ENCODE measurements around the gene ISYNA1.

The ISYNA1 gene

DNA sequence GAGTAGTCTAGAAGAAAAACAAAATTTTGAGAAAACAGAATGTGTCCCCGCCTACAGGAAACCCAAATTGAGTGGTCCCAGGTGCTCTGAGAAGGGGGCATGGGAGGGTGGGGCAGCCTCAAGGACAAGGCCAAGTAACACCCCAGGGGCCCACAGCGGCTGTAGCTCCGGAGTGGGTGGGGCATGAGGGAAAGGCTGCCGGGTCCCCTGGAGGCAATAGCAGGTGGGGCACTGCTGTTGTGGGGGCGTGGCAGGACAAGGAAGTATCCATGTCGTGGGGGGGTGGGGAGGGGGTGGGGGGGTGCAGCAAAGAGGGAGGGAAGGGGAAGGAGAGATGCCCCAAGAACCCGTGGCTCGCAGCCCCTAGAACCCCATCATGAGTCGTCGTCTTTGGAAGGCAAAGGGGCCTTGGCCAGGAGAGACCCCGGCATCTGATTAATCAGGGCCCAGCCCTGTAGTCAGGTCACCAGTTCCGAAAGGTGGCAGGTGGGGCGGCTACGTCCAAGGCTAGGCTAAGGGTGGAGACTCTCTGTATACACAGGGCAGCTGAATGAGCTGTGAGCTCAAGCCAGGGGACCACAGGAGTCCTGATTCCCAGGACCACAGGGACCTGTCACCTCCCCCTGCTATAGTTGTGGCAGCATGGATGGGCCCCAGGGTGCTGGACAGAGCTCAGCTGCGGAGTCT is 7.5 kb upstream of the ISYNA1 start:
- DNase-seq (ENCODE audit: low read depth), result no peak
- H3K4me3 ChIP-seq (ENCODE audit: control insufficient read depth, low read depth, low read length), result no peak overlapping the region
- TF ChIP-seq, protein P1, sequence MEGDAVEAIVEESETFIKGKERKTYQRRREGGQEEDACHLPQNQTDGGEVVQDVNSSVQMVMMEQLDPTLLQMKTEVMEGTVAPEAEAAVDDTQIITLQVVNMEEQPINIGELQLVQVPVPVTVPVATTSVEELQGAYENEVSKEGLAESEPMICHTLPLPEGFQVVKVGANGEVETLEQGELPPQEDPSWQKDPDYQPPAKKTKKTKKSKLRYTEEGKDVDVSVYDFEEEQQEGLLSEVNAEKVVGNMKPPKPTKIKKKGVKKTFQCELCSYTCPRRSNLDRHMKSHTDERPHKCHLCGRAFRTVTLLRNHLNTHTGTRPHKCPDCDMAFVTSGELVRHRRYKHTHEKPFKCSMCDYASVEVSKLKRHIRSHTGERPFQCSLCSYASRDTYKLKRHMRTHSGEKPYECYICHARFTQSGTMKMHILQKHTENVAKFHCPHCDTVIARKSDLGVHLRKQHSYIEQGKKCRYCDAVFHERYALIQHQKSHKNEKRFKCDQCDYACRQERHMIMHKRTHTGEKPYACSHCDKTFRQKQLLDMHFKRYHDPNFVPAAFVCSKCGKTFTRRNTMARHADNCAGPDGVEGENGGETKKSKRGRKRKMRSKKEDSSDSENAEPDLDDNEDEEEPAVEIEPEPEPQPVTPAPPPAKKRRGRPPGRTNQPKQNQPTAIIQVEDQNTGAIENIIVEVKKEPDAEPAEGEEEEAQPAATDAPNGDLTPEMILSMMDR (IDR thresholded peaks at IDR 0.05; ENCODE audit: control insufficient read depth, insufficient read depth, low read depth, low read length, missing control alignments), result no peak

DNA sequence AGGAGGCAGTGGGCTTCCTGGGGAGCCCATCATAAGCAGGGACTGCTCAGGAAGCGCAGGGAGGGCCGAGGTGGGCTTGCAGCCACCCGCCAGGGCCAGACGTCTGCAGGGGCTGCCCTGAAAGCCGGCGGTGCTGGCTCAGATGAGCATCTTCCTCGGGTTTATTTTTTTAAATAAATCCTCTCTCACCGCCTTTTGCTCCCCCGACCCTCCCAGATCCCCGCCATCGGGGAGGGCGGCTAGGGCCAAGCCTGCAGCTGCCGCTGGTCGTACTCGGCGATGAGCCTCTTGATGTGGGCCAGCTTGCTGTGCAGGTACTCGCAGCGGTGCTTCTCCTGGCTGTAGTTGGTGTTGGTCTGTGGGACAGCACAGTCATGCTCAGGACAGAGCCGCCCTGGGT is 6.6 kb upstream of the ISYNA1 start:
- no peak overlapping the region for H3K4me3 ChIP-seq (ENCODE audit: control insufficient read depth, low read depth, low read length)
- DNase-seq (ENCODE audit: low read depth), result no peak
- TF ChIP-seq, protein P1 (IDR thresholded peaks at IDR 0.05; ENCODE audit: control insufficient read depth, insufficient read depth, low read depth, low read length, missing control alignments), result no peak

DNA sequence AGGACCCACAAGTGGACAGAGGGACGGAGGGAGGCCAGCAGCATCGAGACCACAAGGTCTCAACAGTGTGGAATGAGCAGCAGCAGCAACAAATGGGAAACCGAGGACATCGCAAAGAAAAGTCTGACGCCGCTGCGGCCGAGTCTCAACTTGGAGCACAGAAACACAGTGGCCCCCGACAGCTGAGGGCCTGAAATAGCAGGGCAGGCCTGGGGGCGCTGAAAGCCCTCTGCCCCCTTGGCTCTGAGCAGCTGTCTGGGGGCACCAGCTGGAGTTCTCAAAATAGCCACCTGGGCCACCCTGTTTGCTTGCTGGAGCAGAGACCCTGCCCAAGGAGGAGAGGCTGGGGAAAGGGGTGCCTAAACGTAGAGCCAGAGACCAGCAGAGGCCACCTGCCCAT is 5.9 kb upstream of the ISYNA1 start:
- TF ChIP-seq, protein P1 (IDR thresholded peaks at IDR 0.05; ENCODE audit: control insufficient read depth, insufficient read depth, low read depth, low read length, missing control alignments), result no peak
- no peak overlapping the region for H3K4me3 ChIP-seq (ENCODE audit: control insufficient read depth, low read depth, low read length)
- no peak for DNase-seq (ENCODE audit: low read depth)

DNA sequence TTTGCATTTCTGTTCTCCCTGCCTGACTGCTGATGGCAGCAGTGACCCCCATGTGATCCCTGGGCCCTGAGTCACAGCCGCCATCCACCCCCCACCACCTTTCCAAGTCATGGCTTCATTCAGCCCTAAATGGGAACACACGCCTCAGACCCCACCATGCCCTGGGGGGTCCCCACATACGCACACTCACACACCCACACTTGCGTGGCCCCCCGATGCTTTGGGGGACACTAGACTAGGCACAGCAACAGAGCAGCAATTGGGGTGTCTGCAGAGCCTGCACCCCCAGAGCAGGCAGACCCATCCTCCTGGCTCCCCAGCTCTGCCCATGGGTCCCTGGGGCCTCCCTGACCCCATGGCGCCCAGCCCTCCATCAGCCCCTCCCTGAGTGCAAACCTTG is 5.5 kb upstream of the ISYNA1 start:
- H3K4me3 ChIP-seq (ENCODE audit: control insufficient read depth, low read depth, low read length), result no peak overlapping the region
- TF ChIP-seq, protein P1 (IDR thresholded peaks at IDR 0.05; ENCODE audit: control insufficient read depth, insufficient read depth, low read depth, low read length, missing control alignments), result no peak

DNA sequence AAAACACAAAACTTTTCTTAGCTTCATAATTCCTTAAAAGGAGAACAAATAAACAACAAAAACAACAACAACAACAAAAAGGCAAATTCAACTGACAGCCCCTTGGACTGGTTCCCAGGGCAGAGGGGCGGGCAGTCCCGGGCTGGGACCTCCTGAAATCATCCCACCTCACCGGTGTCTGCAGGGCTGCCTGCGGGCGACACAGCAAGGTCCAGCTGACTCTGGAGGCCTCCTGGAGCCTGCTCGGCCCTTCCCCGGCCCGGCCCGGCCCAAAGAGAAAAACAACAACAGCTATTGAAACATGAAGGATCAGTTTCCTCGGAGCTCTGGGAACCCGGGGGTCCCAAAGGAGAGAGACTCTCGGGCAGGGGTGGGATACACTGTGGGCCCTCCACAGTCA is 5.0 kb upstream of the ISYNA1 start:
- TF ChIP-seq, protein P1 (IDR thresholded peaks at IDR 0.05; ENCODE audit: control insufficient read depth, insufficient read depth, low read depth, low read length, missing control alignments), result no peak
- no peak overlapping the region for H3K4me3 ChIP-seq (ENCODE audit: control insufficient read depth, low read depth, low read length)
- no peak for DNase-seq (ENCODE audit: low read depth)

More for the DNA sequence above, 5.5 kb upstream of the ISYNA1 start:
- no peak for DNase-seq (ENCODE audit: low read depth)

DNA sequence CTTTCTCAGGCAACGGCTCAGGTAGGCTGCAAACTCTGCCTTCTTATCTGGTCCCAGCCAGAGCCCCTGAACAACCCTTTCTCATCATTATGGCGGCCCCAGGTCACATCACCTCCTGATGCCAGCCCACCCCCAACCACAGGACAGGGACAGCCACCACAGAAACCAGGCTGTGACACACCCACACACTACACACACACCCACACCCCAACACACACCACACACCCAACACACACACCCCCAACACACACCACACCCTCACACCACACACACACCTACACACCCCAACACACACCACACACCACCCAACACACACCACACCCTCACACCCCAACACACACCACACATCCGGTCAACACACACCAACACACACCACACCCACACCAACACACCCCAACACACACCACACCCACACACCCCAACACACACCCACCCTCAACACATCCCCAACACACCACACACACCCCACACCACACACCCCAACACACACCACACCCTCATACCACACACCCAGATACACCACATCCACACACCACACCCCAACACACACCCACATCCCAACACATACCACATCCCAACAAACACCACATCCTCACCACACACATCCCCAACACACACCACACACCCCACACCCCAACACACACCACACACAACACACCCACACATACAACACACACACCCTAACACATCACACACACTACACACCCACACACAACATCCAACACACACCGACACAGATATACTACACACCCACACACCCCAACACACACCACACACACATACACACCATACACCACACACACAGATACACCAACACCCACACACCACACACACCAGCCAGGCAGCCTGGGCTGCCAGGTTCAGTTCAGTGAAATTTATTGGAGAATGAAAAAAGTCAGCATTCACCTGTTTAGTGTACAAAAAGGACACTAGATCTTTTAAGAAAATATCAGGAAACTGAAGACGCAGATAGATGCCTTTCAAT is 4.2 kb upstream of the ISYNA1 start:
- no peak for DNase-seq (ENCODE audit: low read depth)
- H3K4me3 ChIP-seq (ENCODE audit: control insufficient read depth, low read depth, low read length), result no peak overlapping the region
- TF ChIP-seq, protein P1 (IDR thresholded peaks at IDR 0.05; ENCODE audit: control insufficient read depth, insufficient read depth, low read depth, low read length, missing control alignments), result no peak
